Measurements from ENCODE around the gene BANP.
A peak's percentile ranks its signal among the peaks of the same experiment; 100 is the strongest.
"Not testable (repeated sequence)": the region's sequence is repeated elsewhere in the genome, so short reads cannot be mapped to it uniquely, and the experiment has no call there.

The BANP gene

GRCh38 chr16:87950765-87951551 lies at the start of gene BANP:
BANP (plus strand) TSS chr16:87951434; CDS start chr16:87975116, 23,682 bp downstream.
- DNase-seq, result peak; percentile 98

- DNase-seq, result not testable (repeated sequence)
These were observed 46.3 kb upstream of the BANP start for GRCh38 chr16:87904963-87905362.

GRCh38 chr16:87905521-87905920 lies 45.7 kb upstream of the BANP start:
- not testable (repeated sequence) for DNase-seq

GRCh38 chr16:87908101-87908500 lies 43.1 kb upstream of the BANP start:
- not testable (repeated sequence) for DNase-seq

- DNase-seq, result peak; percentile 84
These were observed 41.9 kb upstream of the BANP start for GRCh38 chr16:87909203-87909935.

GRCh38 chr16:87911106-87911763 lies 40.0 kb upstream of the BANP start:
- DNase-seq, result peak; percentile 72

GRCh38 chr16:87912691-87913090 lies 38.5 kb upstream of the BANP start:
- not testable (repeated sequence) for DNase-seq

- DNase-seq, result not testable (repeated sequence)
These were observed 37.1 kb upstream of the BANP start for GRCh38 chr16:87914021-87914725.

- DNase-seq, result no peak
These were observed 36.4 kb upstream of the BANP start for GRCh38 chr16:87914812-87915211.

GRCh38 chr16:87917503-87917902 lies 33.7 kb upstream of the BANP start:
- DNase-seq, result no peak

GRCh38 chr16:87918338-87918737 lies 32.9 kb upstream of the BANP start:
- DNase-seq, result peak; percentile 66

- DNase-seq, result peak; percentile 82
These were observed 32.2 kb upstream of the BANP start for GRCh38 chr16:87918866-87919680.

- DNase-seq, result no peak
These were observed 31.6 kb upstream of the BANP start for GRCh38 chr16:87919681-87919994.

- no peak for DNase-seq
These were observed 29.9 kb upstream of the BANP start for GRCh38 chr16:87921236-87921773.

- DNase-seq, result no peak
These were observed 28.9 kb upstream of the BANP start for GRCh38 chr16:87922250-87922871.

- no peak for DNase-seq
These were observed 27.0 kb upstream of the BANP start for GRCh38 chr16:87924041-87924810.

- no peak for DNase-seq
These were observed 26.2 kb upstream of the BANP start for GRCh38 chr16:87924811-87925670.

GRCh38 chr16:87926246-87927194 lies 24.7 kb upstream of the BANP start:
- no peak for DNase-seq
